CD4-positive, alpha-beta T cell (primary cell): Measurements from ENCODE around the gene MPV17L2. TPM values are rescaled to one million over a fixed set of nuclear protein-coding genes. Genes with fewer than 3 reads are reported as not detected.
A peak's percentile ranks its signal among the peaks of the same experiment; 100 is the strongest.

Experiments
- ATAC-seq: fragments of 200-7000 bp; cut with Tn5 transposase; one replicate; pipeline ENCODE4 v1.10.0; 2022; ENCODE audit warnings: mild to moderate bottlenecking; ENCODE audit not compliant: poor library complexity
- CTCF ChIA-PET: fragments of 350-600 bp; sonication (Branson Sonifier 250); formaldehyde crosslinking; loops from one replicate; lab custom pipeline; 2021; ENCODE audit warnings: antibody characterized with exemption, inconsistent platforms; lab: Charles Lee
- POLR2A ChIA-PET: fragments of 350-600 bp; sonication (Branson Sonifier 250); formaldehyde crosslinking; loops from one replicate; lab custom pipeline; 2021; ENCODE audit warnings: antibody characterized with exemption, inconsistent platforms; lab: Charles Lee
- DNase-seq, 14 experiments: peaks; one replicate each; pipeline ENCODE4 v3.0.0-alpha.2; 2013 to 2020; ENCODE audit warnings: mixed read lengths in 2 of 14
- H3K27ac ChIP-seq, 2 donors: one replicate each; pipeline versions ENCODE4 v1.5.1 to v1.7.0; 2013; ENCODE audit warnings: low read length in 2 of 2, low read depth in 1 of 2, mild to moderate bottlenecking in 1 of 2
- H3K27me3 ChIP-seq, 2 experiments: 1 replicate in 1 of 2; 2 replicates in 1 of 2; pipeline versions ENCODE4 v1.6.1 to v1.7.0; 2013; ENCODE audit warnings: low read length in 2 of 2, control low read depth in 1 of 2, mild to moderate bottlenecking in 1 of 2, moderate library complexity in 1 of 2; ENCODE audit not compliant: insufficient read depth in 2 of 2, control insufficient read depth in 1 of 2
- H3K36me3 ChIP-seq: one replicate; pipeline ENCODE4 v1.6.1; 2013; ENCODE audit warnings: low read length, control low read depth; ENCODE audit not compliant: insufficient read depth
- H3K4me1 ChIP-seq: one replicate; pipeline ENCODE4 v1.6.1; 2013; ENCODE audit warnings: low read length, control low read depth; ENCODE audit not compliant: insufficient read depth
- H3K4me3 ChIP-seq: one replicate; pipeline ENCODE4 v1.5.1; 2013; ENCODE audit warnings: mild to moderate bottlenecking, low read length, moderate library complexity
- H3K9me3 ChIP-seq, 2 experiments: 1 replicate in 1 of 2; 2 replicates in 1 of 2; pipeline versions ENCODE4 v1.6.1 to v1.7.0; 2013; ENCODE audit warnings: low read length in 2 of 2, mild to moderate bottlenecking in 2 of 2, control low read depth in 1 of 2, moderate library complexity in 1 of 2; ENCODE audit not compliant: control insufficient read depth in 1 of 2, insufficient read depth in 1 of 2
- H3K27ac Mint-ChIP-seq: one replicate; pipeline ENCODE4 v1.8.0; 2020; ENCODE audit warnings: mixed read lengths
- H3K27me3 Mint-ChIP-seq: one replicate; pipeline ENCODE4 v1.8.0; 2021; ENCODE audit warnings: mixed read lengths
- H3K36me3 Mint-ChIP-seq: one replicate; pipeline ENCODE4 v1.8.0; 2021; ENCODE audit warnings: low read depth, mixed read lengths
- H3K4me1 Mint-ChIP-seq: one replicate; pipeline ENCODE4 v1.8.0; 2021; ENCODE audit warnings: low read depth, mixed read lengths
- H3K4me3 Mint-ChIP-seq: one replicate; pipeline ENCODE4 v1.8.0; 2020; ENCODE audit warnings: mild to moderate bottlenecking, mixed read lengths
- H3K9me3 Mint-ChIP-seq: one replicate; pipeline ENCODE4 v1.8.0; 2020; ENCODE audit warnings: mixed read lengths
- intact Hi-C, 2 experiments: fragments of 100-400 bp; cut with DNase I in 1 of 2; cut with micrococcal nuclease in 1 of 2; formaldehyde crosslinking; loops; one replicate each; pipeline versions ENCODE4 v1.15.1 to v1.9.0; 2023 to 2025; cut with DNase I, micrococcal nuclease
- total RNA-seq, 174 experiments: library from RNA in 2 of 174; stranded (reverse) in 2 of 174; gene quantifications; one replicate each; pipeline ENCODE4 v1.2.3 and lab custom pipeline; 2021 to 2026
- TF ChIP-seq, protein P1 (sequence below): fragments of 200-600 bp; IDR thresholded peaks from one replicate; pipeline ENCODE4 v1.8.0; 2022; ENCODE audit warnings: antibody characterized with exemption, mild to moderate bottlenecking

Gene MPV17L2
- total RNA-seq, 2 experiments from 2014 or later = 2.8 to 3.9 TPM

DNA sequence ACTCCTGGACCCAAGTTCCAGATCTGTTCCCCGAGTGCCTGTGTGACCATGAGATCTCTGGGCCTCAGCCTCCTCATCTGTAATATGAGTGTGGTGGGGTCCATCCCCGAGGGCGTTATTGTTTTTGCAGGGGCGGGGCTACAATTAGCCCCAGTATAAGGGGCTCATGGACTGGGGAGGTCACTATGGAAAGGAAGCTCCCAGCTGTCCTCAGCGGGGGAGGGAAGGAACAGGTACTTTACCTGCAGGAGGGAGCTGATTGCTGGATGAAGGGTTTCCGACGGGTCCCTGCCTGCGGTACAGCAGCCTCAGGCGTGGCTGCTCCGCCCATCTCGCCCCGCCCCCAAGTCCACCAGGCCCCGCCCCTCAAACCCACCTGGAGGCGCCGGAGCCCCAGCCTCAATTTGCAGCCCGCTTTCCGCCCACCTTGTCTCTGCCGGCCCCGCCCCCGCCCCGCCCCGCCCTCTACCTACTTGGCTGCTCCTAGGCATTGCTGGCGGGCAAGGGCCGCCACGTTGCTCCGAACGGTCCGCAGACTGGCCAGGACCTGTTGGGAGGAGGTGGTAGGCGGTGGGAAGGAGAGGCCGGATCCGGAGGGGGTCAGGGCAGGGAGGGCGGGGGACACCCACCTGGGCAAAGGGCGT, 27.7 kb downstream of the MPV17L2 start:
- TF ChIP-seq, protein P1, sequence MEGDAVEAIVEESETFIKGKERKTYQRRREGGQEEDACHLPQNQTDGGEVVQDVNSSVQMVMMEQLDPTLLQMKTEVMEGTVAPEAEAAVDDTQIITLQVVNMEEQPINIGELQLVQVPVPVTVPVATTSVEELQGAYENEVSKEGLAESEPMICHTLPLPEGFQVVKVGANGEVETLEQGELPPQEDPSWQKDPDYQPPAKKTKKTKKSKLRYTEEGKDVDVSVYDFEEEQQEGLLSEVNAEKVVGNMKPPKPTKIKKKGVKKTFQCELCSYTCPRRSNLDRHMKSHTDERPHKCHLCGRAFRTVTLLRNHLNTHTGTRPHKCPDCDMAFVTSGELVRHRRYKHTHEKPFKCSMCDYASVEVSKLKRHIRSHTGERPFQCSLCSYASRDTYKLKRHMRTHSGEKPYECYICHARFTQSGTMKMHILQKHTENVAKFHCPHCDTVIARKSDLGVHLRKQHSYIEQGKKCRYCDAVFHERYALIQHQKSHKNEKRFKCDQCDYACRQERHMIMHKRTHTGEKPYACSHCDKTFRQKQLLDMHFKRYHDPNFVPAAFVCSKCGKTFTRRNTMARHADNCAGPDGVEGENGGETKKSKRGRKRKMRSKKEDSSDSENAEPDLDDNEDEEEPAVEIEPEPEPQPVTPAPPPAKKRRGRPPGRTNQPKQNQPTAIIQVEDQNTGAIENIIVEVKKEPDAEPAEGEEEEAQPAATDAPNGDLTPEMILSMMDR = no peak
- Mint-ChIP-seq H3K36me3 (no peaks in the 10 kb centered on the region), H3K4me3 (no peak overlapping the region), H3K27me3 (peaks cover 47% of the 10 kb centered on the region), H3K27ac (no peak overlapping the region), H3K9me3 (no peaks in the 10 kb centered on the region), H3K4me1 (peaks cover 21% of the 10 kb centered on the region)
- CTCF ChIA-PET = interaction anchor here (1.4 to 1.7 kb wide), 2 partner anchors 34 to 168 kb away, joined by 3 to 6 read pairs; a partner anchor contains a TSS
- no peaks in the 10 kb centered on the region for H3K36me3 ChIP-seq
- no peak for ATAC-seq
- POLR2A ChIA-PET = interaction anchor here (0.5 kb wide), 1 partner anchor 59 kb away, joined by 4 read pairs; no protein-coding TSS in a partner anchor
- intact Hi-C loops = no loop called here
- DNase-seq = peak in 2 of 14 experiments; percentile 12 to 38
- peaks cover 29 to 31% of the 10 kb centered on the region in 2 experiments for H3K27me3 ChIP-seq
- no peak overlapping the region for H3K27ac ChIP-seq
- peaks cover 25% of the 10 kb centered on the region for H3K4me1 ChIP-seq
- H3K9me3 ChIP-seq = peaks cover 0 to 30% of the 10 kb centered on the region in 2 experiments
- H3K4me3 ChIP-seq = no peak overlapping the region

DNA sequence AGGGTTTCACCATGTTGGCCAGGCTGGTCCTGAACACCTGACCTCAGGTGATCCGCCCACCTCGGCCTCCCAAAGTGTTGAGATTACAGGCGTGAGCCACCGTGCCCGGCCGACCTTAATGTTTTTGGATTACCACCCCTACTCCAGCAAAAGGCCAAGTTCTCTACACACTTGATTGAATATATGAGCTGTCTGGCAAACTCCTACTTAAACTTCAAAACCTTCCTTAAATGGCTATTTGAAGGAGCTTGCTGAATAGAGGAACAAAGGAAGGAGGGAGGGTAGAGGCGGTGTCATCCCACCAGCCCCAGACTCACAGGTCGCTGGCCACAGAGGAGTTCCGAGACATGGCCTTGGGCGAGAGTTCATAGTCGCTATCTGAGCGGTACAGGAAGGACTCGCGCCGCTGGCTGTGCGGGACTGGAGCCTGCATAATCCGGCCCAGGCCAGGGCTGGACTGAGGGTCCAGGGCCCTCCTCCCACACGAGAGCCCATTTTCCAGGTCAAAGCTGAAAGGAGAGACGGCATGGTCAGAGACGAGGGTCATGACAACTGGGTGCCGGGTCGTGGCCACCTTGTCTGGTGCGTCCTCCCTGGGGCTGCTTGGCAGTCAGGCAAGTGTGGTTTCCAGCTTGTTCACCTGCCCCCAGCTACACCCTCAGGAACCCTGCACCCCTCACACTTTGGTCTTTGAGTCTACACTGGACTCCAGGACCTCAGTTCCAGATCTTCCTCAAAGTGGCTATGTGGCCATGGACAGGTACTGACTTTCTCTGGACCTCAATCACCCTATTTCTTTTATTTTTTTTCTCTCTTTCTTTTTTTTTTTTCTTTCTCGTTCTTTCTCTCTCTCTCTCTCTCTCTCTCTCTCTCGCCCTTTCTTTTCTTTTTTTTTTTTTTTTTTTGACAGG, 29.1 kb downstream of the MPV17L2 start:
- Mint-ChIP-seq H3K9me3 (no peaks in the 10 kb centered on the region), H3K27ac (no peak overlapping the region), H3K4me1 (peaks cover 22% of the 10 kb centered on the region), H3K4me3 (no peak overlapping the region), H3K36me3 (no peaks in the 10 kb centered on the region), H3K27me3 (peaks cover 57% of the 10 kb centered on the region)
- intact Hi-C loops = no loop called here
- Histone ChIP-seq H3K27ac (no peak overlapping the region), H3K36me3 (no peaks in the 10 kb centered on the region), H3K4me3 (no peak overlapping the region), H3K9me3 (peaks cover 0 to 34% of the 10 kb centered on the region in 2 experiments), H3K4me1 (peaks cover 29% of the 10 kb centered on the region), H3K27me3 (peaks cover 39 to 44% of the 10 kb centered on the region in 2 experiments)
- TF ChIP-seq, protein P1 = no peak
- ChIA-PET POLR2A (no interaction called here), CTCF (interaction anchor here (0.8 to 1.4 kb wide), 2 partner anchors 33 to 1268 kb away, joined by 3 to 4 read pairs; a partner anchor contains a TSS)
- ATAC-seq (no peak), DNase-seq (no peak)

DNA sequence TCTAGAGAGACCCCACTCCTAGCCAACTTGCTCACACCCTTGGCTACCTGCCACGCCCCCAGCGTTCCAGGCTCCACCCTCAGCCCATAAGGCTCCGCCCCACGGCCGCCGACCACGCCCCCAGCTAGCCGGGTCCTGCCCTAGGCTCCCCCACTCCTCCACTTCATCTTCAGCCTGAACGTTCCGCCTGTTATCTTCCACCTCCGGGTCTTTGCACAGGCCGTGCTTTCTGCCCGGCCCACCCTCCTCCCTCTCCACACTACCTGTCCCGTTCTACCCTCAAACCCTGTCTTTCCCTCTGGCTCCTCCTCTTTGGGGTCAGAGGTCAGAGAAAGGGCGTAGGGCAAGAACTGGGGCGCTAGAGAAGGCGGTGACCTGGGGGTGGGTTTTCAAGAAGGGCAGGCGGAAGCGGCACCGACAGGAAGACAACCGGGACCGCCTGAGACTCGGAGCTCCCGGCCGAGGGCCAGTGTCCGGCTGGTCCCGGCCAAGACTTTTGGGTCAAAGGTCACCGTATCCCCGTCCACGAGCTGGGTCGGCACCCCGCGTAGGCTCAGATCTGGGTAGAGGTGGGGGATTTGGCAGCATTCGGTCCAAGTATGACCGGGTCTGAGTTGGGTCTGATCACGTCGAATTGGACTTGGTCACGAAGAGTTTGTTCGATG, 31.0 kb downstream of the MPV17L2 start:
- H3K27ac ChIP-seq = no peak overlapping the region
- intact Hi-C loops = no loop called here
- Mint-ChIP-seq H3K27me3 (peaks cover 69% of the 10 kb centered on the region), H3K4me1 (peaks cover 22% of the 10 kb centered on the region), H3K36me3 (no peaks in the 10 kb centered on the region), H3K9me3 (no peaks in the 10 kb centered on the region), H3K27ac (no peak overlapping the region), H3K4me3 (peak overlapping the region; percentile 81)
- peaks cover 53 to 58% of the 10 kb centered on the region in 2 experiments for H3K27me3 ChIP-seq
- peaks cover 0 to 34% of the 10 kb centered on the region in 2 experiments for H3K9me3 ChIP-seq
- ChIA-PET CTCF (interaction anchor here (1.9 kb wide), 1 partner anchor 55 kb away, joined by 5 read pairs; no protein-coding TSS in a partner anchor), POLR2A (interaction anchor here (0.6 to 1.4 kb wide), 8 partner anchors 20 to 99 kb away, joined by 3 to 6 read pairs (median 4); partner anchors contain the start of genes JUND, LSM4, MPV17L2 and PIK3R2)
- DNase-seq = peak in 3 of 14 experiments; percentile 18 to 55 (median 47)
- ATAC-seq = peak; percentile 18
- peak overlapping the region; percentile 40 for H3K4me3 ChIP-seq
- no peaks in the 10 kb centered on the region for H3K36me3 ChIP-seq
- TF ChIP-seq, protein P1 = no peak
- peaks cover 29% of the 10 kb centered on the region for H3K4me1 ChIP-seq
